Measurements from ENCODE around the gene SSRP1. TPM values are rescaled to one million over a fixed set of nuclear protein-coding genes. Genes with fewer than 3 reads are reported as not detected.

Gene SSRP1
- total and polyA plus RNA-seq, 2 of the 13 experiments (the other 11 are each of a cell fraction or from before 2014, with no cell fraction given) = 93.6 to 129 TPM

DNA sequence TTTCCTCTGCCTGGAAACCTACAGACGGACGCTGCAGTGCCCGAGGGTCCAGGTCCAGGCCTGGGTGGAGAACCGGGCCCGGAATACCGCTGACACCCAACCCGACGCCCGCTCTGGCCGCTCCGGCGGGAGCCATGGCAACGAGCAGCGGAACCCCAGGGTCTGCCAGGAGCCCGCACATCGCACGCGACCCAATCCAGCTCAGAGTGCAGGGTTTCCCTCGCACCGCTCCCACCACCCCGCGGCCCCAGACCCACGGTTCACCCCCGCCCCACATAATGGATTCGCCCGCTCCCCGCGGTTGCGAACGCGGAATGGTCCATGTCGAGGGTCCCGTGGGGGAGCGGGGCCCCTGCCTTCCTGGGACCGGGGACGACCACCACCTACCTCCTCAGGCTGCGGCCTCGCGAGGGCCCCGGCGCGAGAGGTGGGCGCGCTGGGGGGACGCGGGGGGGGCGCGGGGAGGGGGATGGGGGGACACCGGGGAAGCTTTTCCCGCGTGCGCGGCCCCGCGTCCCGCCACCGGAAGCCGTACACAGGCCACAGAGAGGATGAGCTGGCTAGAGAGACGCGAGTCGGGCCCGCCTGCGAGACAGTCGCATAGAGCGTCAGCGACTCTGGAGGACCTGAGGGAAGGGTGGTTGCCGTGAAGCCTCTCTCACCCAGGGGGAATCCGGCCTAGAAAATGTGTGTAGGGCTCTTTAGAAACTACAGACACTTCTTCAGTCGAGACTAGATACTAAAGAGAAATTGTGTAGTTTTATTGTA is at the start of gene SSRP1 (continued):
- TF ChIP-seq MED1 (CRISPR knock-in tag; IDR thresholded peaks at IDR 0.05) (peak; percentile 67; the same call in 1 of the 2 replicates), KMT2A (CRISPR knock-in tag; IDR thresholded peaks at IDR 0.05) (peak; percentile 55; the same call in 1 of the 2 replicates), SIX4 (CRISPR knock-in tag; IDR thresholded peaks at IDR 0.05) (no peak), PHF21A (CRISPR knock-in tag; IDR thresholded peaks at IDR 0.05) (no peak), ZKSCAN1 (IDR thresholded peaks at IDR 0.05; ENCODE audit: low read length) (no peak), PHF8 (CRISPR knock-in tag; IDR thresholded peaks at IDR 0.05) (peak; percentile 65), KLF16 (CRISPR knock-in tag; IDR thresholded peaks at IDR 0.05) (no peak; a peak in 1 of 4 replicates), SIX1 (CRISPR knock-in tag; IDR thresholded peaks at IDR 0.05; ENCODE audit: borderline replicate concordance) (no peak), ZNF224 (CRISPR knock-in tag; IDR thresholded peaks at IDR 0.05) (0 out of 2 replicates have a peak, but pooled peaks have one; percentile 54), CC2D1A (CRISPR knock-in tag; IDR thresholded peaks at IDR 0.05) (no peak), ZZZ3 (CRISPR knock-in tag; IDR thresholded peaks at IDR 0.05; ENCODE audit: borderline replicate concordance) (no peak; the same call in 1 of the 2 replicates), CEBPG (CRISPR knock-in tag; IDR thresholded peaks at IDR 0.05) (peak; percentile 10; the same call in 1 of the 2 replicates)
- TF ChIP-seq, protein P1, sequence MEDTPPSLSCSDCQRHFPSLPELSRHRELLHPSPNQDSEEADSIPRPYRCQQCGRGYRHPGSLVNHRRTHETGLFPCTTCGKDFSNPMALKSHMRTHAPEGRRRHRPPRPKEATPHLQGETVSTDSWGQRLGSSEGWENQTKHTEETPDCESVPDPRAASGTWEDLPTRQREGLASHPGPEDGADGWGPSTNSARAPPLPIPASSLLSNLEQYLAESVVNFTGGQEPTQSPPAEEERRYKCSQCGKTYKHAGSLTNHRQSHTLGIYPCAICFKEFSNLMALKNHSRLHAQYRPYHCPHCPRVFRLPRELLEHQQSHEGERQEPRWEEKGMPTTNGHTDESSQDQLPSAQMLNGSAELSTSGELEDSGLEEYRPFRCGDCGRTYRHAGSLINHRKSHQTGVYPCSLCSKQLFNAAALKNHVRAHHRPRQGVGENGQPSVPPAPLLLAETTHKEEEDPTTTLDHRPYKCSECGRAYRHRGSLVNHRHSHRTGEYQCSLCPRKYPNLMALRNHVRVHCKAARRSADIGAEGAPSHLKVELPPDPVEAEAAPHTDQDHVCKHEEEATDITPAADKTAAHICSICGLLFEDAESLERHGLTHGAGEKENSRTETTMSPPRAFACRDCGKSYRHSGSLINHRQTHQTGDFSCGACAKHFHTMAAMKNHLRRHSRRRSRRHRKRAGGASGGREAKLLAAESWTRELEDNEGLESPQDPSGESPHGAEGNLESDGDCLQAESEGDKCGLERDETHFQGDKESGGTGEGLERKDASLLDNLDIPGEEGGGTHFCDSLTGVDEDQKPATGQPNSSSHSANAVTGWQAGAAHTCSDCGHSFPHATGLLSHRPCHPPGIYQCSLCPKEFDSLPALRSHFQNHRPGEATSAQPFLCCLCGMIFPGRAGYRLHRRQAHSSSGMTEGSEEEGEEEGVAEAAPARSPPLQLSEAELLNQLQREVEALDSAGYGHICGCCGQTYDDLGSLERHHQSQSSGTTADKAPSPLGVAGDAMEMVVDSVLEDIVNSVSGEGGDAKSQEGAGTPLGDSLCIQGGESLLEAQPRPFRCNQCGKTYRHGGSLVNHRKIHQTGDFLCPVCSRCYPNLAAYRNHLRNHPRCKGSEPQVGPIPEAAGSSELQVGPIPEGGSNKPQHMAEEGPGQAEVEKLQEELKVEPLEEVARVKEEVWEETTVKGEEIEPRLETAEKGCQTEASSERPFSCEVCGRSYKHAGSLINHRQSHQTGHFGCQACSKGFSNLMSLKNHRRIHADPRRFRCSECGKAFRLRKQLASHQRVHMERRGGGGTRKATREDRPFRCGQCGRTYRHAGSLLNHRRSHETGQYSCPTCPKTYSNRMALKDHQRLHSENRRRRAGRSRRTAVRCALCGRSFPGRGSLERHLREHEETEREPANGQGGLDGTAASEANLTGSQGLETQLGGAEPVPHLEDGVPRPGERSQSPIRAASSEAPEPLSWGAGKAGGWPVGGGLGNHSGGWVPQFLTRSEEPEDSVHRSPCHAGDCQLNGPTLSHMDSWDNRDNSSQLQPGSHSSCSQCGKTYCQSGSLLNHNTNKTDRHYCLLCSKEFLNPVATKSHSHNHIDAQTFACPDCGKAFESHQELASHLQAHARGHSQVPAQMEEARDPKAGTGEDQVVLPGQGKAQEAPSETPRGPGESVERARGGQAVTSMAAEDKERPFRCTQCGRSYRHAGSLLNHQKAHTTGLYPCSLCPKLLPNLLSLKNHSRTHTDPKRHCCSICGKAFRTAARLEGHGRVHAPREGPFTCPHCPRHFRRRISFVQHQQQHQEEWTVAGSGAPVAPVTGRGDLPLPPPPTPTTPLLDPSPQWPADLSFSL (CRISPR knock-in tag; IDR thresholded peaks at IDR 0.05) = no peak
- TF ChIP-seq, protein P2, sequence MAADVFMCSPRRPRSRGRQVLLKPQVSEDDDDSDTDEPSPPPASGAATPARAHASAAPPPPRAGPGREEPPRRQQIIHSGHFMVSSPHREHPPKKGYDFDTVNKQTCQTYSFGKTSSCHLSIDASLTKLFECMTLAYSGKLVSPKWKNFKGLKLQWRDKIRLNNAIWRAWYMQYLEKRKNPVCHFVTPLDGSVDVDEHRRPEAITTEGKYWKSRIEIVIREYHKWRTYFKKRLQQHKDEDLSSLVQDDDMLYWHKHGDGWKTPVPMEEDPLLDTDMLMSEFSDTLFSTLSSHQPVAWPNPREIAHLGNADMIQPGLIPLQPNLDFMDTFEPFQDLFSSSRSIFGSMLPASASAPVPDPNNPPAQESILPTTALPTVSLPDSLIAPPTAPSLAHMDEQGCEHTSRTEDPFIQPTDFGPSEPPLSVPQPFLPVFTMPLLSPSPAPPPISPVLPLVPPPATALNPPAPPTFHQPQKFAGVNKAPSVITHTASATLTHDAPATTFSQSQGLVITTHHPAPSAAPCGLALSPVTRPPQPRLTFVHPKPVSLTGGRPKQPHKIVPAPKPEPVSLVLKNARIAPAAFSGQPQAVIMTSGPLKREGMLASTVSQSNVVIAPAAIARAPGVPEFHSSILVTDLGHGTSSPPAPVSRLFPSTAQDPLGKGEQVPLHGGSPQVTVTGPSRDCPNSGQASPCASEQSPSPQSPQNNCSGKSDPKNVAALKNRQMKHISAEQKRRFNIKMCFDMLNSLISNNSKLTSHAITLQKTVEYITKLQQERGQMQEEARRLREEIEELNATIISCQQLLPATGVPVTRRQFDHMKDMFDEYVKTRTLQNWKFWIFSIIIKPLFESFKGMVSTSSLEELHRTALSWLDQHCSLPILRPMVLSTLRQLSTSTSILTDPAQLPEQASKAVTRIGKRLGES (CRISPR knock-in tag; IDR thresholded peaks at IDR 0.05; ENCODE audit: borderline replicate concordance) = no peak
- TF ChIP-seq, protein P3, sequence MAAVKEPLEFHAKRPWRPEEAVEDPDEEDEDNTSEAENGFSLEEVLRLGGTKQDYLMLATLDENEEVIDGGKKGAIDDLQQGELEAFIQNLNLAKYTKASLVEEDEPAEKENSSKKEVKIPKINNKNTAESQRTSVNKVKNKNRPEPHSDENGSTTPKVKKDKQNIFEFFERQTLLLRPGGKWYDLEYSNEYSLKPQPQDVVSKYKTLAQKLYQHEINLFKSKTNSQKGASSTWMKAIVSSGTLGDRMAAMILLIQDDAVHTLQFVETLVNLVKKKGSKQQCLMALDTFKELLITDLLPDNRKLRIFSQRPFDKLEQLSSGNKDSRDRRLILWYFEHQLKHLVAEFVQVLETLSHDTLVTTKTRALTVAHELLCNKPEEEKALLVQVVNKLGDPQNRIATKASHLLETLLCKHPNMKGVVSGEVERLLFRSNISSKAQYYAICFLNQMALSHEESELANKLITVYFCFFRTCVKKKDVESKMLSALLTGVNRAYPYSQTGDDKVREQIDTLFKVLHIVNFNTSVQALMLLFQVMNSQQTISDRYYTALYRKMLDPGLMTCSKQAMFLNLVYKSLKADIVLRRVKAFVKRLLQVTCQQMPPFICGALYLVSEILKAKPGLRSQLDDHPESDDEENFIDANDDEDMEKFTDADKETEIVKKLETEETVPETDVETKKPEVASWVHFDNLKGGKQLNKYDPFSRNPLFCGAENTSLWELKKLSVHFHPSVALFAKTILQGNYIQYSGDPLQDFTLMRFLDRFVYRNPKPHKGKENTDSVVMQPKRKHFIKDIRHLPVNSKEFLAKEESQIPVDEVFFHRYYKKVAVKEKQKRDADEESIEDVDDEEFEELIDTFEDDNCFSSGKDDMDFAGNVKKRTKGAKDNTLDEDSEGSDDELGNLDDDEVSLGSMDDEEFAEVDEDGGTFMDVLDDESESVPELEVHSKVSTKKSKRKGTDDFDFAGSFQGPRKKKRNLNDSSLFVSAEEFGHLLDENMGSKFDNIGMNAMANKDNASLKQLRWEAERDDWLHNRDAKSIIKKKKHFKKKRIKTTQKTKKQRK (IDR thresholded peaks at IDR 0.05; ENCODE audit: low read length) = no peak
- TF ChIP-seq, protein P4, sequence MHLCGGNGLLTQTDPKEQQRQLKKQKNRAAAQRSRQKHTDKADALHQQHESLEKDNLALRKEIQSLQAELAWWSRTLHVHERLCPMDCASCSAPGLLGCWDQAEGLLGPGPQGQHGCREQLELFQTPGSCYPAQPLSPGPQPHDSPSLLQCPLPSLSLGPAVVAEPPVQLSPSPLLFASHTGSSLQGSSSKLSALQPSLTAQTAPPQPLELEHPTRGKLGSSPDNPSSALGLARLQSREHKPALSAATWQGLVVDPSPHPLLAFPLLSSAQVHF (CRISPR knock-in tag; IDR thresholded peaks at IDR 0.05) = 0 out of 2 replicates have a peak, but pooled peaks have one; percentile 62

Data from HepG2 (cell line).